CD4-positive, alpha-beta T cell treated with Interferon gamma for 1 hour (primary cell): ENCODE measurements around the gene DIPK1A.
A peak's percentile ranks its signal among the peaks of the same experiment; 100 is the strongest.

Source experiments
- DNase-seq: peaks from one replicate; pipeline ENCODE4 v3.0.0-alpha.2; 2020

Gene DIPK1A

DNA sequence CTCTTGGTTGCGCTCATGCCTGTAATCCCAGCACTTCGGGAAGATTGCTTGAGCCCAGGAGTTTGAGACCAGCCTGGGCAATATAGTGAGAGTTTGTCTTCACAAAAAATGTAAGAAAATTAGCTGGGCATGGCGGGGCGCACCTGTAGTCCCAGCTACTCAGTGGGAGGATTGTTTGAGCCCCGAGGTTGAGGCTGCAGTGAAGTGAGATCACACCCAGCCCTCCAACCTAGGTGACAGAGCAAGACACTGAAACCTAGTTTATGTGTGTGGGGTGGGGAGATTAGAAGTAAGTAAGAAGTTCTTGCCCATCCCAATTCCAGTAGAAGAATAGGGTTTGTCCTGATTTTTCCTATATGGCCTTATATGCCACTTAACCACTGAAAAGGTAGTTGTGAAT, 127.4 kb downstream of the DIPK1A start:
- DNase-seq = no peak

DNA sequence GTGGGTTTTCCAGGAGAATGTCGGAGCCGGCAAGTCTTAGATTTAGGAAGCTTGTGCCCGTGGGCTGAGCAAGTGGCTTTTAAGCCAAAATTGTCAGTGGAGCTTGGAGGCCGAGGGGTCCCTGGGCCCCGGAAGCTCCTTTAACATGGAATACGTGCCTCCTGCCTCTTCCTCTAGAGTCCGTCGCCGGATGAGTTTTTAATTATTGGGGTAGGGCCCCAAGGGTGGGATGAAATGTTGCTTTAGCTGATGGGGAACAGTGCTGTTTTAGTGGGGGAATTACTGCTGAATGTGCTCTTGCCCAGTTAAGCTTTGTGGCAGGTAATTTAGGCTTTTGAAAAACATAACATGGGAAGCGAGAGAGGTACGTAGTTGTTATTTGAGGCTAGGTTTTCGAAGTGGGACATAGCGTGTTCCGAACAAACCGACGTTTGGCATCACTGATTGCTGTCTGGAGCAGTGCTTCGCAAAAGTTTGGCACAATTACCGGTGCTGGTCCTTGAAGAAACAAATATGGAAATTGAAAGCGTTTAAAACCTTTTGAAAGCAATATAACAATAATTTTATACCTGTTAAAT, 128.6 kb downstream of the DIPK1A start:
- no peak for DNase-seq

DNA sequence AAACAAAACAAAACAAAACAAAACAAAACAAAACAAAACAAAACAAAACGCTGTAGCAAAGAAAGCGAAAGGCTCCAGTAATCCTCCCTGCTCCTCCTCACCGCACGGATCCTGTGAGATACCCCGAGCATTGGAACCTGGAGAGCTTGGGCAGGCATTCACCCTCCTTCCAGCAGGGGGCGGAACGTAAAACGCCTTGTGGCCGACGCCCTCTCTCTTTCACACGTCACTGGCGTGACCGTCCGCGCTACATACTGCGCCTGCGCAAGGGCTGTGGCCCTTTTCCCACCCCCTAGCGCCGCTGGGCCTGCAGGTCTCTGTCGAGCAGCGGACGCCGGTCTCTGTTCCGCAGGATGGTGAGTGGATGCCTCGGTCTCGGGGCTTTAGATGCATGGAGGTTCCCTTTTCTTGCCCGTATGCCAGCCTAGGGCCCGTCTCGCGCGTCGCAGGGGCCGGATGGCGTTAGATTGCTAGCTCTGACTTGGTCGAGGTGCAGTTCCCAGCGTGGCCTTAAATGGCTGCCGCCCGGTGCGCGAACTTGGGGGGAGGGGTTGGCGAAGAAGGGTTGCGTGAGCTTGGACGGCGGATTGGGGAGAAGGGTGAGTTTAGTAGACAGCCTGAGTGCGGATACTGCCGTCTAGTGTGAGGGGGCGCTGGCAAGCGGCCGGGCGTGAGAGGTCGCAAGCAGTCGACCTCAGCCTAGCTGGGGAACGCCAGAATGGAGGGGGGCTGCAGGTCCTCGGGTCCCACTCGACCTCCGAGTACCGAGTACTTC, 129.3 kb downstream of the DIPK1A start, which contains the start of gene RPL5:
TSS of gene RPL5 (plus strand) at position 279 of the 775 bp plus-strand sequence. CDS start at position 354, 75 bp downstream.
- peak; percentile 96 for DNase-seq

DNA sequence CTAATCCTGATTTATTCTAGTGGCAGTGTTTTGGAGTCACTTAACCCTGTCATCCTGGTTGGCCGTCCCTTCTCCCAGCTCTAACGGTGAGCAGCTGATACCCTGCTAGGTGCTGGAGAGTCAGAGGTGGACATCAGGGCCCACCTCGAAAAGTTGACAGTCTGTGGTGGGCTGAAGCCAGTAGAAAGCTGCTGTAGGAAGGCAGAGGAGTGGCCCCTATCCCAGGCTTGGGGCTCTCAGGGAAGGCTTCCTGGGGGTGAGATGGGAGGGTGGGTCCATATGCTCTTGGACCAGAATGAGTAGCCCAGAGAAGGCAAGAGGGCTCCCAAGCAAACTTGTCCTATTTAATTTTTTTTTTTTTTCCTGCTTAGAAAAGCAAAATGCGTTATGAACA, 129.9 kb downstream of the DIPK1A start:
- no peak for DNase-seq

DNA sequence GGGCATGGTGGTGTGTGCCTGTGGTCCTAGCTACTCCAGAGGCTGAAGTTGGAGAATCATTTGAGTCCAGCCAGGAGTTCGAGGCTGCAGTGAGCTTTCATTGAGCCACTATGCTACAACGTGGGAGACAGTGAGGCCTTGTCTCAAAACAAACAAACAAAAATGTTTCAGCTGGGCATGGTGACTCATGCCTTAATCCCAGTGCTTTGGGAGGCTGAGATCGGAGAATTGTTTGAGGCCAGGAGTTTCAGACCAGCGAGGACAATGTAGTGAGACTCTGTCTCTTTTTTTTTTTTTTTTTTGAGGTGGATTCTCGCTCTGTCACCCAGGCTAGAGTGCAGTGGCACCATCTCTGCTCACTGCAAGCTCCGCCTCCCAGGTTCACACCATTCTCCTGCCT, 134.5 kb downstream of the DIPK1A start:
- DNase-seq = no peak

DNA sequence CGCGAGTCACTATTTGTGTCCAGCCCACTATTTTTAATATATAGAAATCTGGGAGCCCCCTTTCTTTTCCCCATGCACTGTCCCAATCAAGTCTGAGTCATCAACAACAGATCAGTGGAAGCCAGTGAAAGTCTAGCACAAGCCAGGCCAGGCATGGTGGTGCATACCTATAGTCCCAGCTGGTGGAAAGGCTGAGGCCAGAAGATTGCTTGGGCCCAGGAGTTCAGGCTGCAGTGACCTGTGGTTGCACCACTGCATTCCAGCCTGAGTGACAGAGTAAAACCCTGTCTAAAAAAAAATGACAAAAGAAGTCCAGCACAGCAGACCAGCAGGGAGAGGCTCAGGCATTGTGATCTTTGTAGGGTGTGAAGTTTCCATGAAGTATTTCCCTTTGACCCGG, 138.4 kb downstream of the DIPK1A start:
- no peak for DNase-seq

DNA sequence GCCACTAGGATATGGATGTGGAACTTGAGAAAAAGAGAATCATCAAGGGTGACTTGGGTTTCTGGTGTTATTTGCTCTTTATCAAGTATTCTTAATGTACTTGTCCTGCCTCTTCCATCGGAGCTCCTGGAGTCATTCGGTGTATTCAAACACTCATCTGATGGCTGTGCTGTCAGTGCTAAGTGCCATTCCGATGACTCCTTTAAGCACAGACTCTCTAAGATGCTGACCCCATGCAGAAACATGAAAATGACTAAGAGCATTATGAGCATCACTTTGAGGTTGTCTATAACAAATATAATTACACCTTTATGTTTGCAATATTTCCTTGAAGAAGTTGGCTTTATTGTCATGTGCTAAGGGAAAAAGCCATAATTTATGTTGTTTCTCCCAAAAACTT, 140.7 kb downstream of the DIPK1A start:
- DNase-seq = no peak

DNA sequence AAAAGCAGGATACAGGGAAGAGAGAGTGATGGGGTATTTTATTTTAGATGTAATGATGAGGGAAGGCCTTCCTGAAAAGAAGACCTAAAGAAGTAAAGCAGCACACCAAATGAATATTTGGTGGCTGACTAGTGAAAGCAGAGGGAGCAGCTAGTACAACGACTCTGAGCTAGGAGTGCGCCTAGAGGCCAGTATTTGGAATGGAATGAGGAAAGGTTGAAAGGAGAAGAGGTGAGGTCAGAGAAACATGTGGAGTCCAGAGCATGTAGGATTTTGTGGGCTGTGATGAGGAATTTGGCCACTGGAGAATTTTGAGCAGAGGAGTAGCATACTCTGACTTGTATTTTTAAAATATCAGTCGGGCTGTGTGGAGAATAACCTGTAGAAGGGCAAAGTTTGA, 141.2 kb downstream of the DIPK1A start:
- DNase-seq = no peak

DNA sequence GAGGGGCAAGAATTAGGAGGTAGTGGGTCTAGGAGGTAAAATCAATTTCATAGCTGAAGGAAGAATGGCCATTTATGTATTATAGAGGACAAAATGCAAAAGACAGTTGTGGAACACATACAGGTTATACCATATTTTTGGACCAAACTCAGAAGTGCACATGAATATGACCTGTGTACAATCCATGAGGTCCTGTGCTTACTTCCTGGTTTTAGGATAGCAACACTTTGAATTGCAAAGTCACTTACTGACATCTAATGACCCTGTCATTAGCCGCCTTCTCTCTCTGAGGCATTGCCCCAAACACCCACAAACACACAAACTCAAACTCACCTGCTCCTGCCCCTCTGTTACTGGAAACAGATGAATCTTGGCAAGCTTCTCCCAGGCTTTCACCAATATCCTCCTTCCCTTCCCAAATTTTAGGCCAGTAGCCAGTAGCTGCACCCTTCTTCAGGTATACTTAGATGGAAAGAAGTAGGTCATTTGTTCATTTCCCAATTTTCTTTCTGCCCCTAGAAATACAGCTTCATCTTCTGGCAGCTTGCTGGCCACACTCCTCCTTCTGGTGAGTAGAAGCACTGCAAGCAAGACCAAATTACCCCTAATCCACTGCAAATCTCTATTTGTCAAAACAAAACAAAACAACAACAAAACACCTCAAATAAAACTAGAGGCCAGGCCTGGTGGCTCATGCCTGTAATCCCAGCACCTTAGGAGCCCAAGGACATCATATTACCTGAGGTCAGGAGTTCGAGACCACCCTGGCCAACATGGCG, 143.1 kb downstream of the DIPK1A start:
- no peak for DNase-seq

DNA sequence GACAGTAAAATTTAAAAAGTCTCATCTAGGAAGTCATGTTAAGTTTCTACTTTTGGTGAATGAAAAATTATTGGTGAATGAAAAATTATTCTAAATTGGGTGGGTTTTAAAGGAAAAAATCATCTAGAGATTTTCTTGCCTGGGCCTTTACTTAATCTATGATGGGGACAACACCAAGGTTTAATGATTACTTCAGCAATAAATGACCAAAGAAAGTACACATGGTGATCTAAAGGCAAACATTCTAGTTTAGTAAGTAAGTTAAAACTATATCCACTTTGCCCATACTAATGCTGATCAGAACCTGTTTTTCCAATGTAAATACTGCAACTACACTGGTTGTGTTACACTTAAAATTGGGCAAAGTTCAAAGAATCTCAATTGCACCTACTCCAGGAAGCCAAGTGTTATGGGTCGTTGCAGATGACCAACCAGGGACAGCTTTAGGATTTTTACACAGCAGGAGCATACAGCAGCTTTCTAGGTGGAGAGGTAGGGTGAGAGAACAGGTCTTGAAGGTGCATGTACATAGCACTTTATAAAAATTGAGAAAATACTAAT, 144.0 kb downstream of the DIPK1A start:
- no peak for DNase-seq

DNA sequence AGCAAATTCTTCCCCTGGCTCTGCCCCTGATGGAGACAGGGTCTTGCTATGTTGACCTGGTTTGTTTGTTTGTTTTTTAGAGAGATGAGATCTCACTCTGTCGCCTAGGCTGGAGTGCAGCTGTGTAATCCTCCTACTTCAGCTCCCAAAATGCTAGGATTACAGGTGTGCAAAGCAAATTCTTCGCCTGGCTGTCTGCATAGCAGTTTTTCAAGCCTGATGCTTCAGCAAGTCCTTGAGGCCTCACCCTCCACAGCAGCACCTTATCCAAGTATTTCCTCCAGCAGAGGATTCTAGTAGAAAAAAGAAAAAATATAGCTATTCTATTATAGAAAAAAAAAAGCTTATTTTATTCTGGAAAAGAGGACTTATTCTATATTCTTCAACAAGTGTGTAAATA, 144.5 kb downstream of the DIPK1A start:
- no peak for DNase-seq

DNA sequence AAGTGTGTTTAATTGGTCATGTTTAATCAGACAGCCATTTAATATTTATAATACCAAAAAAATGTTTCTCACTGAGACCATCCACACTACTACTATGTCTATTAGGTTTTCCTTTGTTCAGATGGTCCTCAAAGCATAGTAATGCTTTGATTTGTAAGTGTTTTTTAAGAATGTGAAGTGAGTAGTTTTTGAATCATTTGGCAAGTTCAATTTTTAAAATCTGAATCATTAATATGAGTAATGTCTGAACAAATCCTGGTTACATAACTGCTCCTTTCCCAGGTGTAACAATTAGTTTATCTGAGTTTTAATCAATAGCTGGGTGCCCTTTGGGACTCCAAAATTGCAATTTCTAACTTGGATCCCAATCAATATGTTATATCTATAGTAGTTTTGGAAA, 152.9 kb downstream of the DIPK1A start:
- no peak for DNase-seq

DNA sequence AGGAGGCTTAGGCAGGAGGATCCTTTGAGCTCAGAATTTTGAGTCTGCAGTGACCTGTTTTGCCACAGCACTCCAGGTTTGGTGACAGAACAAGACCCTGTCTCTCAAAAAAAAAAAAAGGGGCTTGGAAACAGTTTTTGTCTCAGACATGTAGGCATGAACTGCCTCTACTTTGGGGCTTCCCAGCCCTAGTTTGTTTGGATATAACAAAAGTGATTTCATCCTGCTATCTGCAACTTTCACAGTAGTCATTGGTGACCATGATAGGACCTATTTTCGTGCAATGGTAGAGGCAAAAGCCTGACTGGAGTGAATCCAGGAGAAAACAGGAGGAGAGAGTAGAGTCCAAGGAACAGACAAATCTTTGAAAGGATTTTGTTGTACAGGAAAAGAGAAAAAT, 156.0 kb downstream of the DIPK1A start:
- DNase-seq = no peak

DNA sequence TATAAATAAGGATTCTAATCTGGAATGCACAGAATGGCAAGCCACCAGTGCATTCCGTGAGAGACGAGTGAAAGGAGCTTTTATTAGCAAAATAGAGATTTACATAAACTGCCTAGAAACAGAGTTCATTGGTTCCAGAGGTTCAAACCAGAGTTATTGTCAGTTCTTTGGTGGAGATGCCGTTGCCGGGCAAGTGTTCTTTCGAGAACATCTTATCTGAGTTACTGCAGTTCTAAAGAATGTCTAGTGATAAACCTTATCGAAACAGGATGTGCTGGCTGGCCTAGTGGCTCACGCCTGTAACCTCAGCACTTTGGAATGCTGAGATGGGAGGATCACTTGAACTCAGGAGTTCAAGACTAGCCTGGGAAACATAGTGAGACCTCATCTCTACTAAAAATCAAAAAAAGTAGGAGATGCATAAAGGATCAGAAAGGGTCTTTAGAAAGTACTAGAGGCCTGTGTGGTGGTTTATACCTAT, 156.5 kb downstream of the DIPK1A start:
- peak; percentile 29 for DNase-seq

DNA sequence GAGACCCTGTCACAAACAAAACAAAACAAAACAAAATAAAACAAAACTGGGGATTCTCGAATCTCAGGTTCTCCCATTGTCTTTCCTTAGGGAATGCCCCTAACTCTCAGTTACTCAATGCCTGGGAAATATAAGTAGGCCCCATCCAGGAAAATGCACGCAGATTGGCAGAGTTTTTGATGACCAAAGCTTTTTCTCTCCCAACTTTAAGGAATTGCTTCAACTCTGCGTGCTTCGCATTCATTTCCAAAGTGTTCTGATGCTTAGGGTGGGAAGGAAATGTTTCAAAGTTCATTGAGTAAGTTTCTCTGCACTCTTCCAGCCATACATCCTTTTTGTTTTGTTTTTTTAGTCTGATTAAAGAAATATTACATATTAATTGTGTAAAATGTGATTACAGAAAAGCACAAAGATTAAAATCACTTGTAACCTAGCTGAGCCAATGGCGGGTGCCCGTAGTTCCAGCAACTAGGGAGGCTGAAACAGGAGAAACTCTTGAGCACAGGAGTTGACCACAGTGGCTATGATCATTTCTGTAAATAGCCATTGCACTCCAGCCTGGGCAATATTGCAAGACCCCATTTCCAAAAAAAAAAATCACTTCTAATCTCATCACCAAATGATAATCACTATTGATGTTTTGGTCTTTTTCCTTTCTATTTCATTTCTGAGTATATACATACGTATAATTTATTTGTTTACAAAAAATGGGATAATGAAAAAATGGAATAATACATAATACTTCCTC, 157.9 kb downstream of the DIPK1A start:
- DNase-seq = no peak

DNA sequence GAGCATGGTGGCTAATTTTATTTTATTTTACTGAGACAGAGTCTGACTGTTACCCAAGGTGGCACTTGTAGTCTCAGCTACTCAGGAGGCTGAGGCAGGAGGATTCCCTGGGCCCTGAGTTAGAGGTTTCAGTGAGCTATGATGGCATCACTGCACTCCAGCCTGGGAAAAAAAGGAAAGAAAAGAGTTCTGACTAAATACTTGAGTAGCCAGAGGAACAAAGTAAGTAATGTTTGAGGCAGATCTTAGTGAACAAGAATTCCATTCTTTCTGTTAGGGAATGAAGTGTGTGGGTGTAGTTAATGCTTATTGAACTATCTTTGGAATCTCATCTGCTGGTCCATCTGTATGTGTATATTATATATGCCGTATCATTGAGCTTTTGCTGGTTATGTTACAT, 163.3 kb downstream of the DIPK1A start:
- DNase-seq = no peak

DNA sequence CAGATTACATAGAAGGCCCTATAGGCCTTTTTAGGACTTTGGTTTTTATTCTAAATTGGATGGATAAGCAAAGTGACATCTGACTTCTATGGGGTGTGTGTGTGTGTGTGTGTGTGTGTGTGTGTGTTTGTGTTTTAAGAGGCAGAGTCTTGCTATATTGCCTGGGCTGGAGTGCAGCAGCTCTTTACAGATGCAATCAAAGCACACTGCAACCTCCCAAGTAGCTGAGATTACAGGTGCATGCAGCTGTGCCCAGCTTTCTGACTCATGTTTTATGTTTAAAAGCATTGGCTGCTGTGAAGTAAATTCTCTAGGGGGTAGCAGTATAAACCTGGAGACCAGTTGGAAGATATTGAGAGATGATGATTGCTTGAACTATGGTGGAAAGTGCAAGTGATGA, 164.0 kb downstream of the DIPK1A start:
- no peak for DNase-seq

DNA sequence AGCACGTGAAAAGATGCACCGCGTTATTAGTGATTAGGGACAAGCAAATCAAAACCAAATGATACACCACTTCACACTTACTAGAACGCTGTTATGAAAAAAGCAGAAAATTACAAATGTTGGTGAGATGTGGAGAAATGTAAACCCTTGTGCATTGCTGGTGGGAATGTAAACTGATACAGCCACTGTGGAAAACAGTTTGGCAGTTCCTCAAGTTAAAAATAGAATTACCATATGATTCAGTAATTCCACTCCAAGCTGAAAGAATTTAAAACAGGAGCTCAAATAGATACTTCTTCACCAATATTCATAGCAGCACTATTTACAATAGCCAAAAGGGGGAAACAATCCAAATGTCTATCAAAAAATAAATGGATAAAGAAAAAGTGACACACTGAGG, 166.1 kb downstream of the DIPK1A start:
- no peak for DNase-seq

DNA sequence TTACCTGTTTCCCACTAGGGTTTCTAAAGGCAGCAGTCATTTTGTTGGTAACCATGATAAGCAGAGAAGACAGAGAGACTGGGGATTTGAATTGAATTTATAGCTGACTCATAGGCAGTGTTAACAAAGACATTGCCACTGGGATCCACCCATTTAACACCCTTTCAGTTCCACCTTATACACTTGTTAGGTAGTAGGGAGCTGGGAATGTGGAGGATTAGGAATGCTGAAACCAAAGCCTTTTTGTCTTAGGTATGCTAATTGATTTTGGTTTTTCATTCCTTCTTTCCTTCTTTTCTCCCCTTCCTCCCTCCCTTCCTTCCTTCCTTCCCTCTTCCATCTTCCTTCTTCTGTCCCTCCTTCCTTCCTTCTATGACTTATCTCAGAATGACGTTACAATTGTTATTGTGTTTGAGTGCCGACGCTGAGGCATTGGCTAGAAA, 168.9 kb downstream of the DIPK1A start:
- DNase-seq = no peak
